Measurements from ENCODE around the gene C14orf119.

Gene C14orf119

DNA sequence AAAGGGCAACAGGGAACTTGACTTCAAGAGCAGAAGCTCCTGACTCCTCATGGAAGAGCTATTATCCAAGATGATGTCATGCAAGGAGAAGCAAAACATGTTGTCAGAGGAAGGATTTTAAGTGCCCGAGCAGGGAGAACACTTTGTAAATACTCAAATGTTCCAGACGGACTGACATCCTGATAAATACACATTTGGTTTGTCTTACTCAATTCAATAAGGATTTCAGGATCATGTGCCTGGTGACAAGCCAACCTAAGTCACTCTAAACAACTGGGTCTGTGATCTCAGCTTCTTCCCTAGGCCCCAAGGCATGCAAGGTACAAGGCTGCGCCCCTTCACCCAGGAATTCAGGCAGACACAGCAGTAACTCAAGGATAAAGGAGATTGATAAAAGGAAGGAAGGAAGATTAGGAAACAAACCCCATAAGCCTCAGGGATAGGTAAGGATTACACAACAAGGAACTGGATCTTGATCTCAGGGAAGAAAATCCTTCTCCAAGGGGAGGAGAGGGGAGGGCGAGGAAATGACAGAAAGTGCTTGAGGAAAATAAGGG lies 50.6 kb downstream of the C14orf119 start:
- TF ChIP-seq, protein P1, sequence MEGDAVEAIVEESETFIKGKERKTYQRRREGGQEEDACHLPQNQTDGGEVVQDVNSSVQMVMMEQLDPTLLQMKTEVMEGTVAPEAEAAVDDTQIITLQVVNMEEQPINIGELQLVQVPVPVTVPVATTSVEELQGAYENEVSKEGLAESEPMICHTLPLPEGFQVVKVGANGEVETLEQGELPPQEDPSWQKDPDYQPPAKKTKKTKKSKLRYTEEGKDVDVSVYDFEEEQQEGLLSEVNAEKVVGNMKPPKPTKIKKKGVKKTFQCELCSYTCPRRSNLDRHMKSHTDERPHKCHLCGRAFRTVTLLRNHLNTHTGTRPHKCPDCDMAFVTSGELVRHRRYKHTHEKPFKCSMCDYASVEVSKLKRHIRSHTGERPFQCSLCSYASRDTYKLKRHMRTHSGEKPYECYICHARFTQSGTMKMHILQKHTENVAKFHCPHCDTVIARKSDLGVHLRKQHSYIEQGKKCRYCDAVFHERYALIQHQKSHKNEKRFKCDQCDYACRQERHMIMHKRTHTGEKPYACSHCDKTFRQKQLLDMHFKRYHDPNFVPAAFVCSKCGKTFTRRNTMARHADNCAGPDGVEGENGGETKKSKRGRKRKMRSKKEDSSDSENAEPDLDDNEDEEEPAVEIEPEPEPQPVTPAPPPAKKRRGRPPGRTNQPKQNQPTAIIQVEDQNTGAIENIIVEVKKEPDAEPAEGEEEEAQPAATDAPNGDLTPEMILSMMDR (IDR thresholded peaks at IDR 0.05; ENCODE audit: low read depth, low read length): no peak
- H3K4me3 ChIP-seq (ENCODE audit: low read depth, low read length): no peak overlapping the region

DNA sequence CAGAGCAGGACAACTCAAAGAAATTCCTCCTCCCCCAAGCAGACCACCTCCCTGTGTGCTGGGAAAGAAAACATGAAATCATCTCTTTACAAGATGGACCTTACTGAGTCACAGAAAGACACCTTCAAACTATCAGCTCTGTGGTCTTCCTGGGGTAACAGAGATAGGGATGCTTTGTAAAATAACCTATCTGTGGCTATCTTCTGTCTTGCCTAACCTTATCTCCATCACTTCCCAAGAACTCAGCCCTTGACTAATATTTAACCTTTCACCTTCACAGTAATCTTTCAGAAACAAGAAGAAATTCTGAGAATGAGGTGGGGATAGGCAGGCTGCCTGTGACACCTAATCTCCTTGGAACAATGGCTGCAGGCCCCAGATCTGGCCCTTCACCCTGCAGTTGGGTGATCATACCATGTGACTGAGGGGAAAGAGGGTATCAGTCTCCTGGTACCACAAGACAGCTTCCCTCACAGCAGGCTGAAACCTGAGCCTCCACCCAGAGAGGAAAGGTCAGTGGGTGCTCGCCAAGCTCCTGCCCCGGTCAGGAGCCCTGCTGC lies 51.1 kb downstream of the C14orf119 start:
- no peak overlapping the region for H3K4me3 ChIP-seq (ENCODE audit: low read depth, low read length)
- TF ChIP-seq, protein P1 (IDR thresholded peaks at IDR 0.05; ENCODE audit: low read depth, low read length): no peak

DNA sequence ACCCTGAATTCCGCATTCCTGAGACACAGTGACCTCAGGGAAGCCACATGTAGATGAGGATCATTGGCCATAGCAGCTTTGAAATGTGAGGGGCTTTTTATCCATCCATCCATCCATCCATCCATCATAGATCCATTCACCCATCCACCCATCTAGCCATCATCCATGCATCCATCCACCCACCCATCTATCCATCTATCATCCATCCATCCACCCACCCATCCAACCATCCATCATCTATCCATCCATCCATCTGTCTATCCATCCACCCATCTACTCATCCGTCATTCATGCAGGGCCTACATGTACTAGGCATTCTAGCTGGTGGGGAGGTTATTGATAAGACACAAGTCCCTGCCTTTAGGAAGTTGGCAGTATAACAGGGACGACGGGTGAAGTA lies 51.7 kb downstream of the C14orf119 start:
- no peak overlapping the region for H3K4me3 ChIP-seq (ENCODE audit: low read depth, low read length)
- TF ChIP-seq, protein P1 (IDR thresholded peaks at IDR 0.05; ENCODE audit: low read depth, low read length): no peak

DNA sequence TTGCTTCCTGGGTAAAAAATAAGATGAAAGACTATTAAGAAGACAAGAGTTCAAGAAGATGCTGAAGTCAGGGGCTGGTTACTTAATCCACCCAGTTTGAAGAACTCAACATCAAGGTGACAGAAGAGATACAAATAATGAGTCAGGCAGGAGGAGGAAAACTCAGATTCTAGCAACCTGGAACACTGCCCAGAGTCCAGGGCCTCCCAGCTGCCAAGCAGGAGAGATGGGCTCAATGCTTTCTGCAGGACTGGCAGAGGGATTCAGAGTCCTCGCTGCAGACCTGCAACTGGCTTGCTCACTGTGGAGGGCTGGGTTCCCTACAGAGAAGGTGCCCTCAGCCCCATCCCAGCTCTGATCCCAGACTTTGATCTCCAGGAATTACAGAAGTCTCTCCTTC lies 52.4 kb downstream of the C14orf119 start:
- TF ChIP-seq, protein P1 (IDR thresholded peaks at IDR 0.05; ENCODE audit: low read depth, low read length): no peak
- H3K4me3 ChIP-seq (ENCODE audit: low read depth, low read length): no peak overlapping the region

DNA sequence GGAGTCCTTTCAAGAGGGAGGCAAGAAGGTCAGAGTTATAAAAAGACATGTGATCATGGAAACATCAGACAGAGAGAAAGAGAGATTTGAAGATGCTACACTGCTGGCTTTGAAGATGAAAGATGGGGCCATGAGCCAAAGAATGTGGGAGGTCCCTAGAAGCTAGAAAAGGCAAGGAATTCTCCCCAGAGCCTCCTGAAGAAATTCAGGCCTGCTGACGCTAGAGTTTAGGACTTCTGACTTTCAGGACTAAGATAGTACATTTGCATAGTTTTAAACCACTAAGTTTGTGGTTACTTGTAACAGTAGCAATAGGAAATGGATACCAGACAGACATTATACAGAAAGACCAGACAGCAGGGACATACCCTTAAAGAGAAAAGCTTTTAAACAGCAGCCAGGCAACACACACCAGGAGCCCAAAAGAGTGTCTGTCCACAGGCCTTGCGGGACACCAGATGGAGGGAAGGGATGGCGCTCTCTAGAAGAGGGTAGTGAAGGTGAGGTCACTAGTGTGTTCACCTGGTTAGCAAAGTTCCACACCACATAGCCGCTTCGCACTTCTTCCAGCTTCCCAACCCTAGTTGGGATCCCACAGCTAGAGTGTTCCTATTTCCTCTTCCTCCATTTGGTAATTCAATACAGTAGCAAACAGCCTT lies 53.4 kb downstream of the C14orf119 start:
- no peak overlapping the region for H3K4me3 ChIP-seq (ENCODE audit: low read depth, low read length)
- TF ChIP-seq, protein P1 (IDR thresholded peaks at IDR 0.05; ENCODE audit: low read depth, low read length): no peak

DNA sequence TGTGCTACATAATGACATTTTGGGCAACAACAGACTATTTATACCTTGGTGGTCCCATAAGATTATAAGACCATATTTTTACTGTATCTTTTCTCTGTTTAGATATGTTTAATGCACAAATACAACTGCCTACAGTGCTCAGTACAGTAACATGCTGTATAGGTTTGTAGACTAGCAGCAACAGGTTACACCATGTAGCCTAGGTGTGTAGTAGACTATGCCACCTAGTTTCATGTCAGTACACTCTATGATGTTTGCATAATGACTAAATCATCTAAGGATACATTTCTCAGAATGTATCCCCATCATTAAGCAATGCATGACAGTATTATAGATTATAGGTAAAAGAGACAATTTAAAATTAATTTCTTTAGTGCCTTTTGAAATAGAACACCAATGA lies 54.4 kb downstream of the C14orf119 start:
- H3K4me3 ChIP-seq (ENCODE audit: low read depth, low read length): no peak overlapping the region
- TF ChIP-seq, protein P1 (IDR thresholded peaks at IDR 0.05; ENCODE audit: low read depth, low read length): no peak

All from WI38 (cell line).